HUES64 (cell line): ENCODE results near the gene IFFO2.

Source experiments
- H3K27ac ChIP-seq: 2 replicates; pipeline ENCODE4 v1.7.0; 2013; ENCODE audit warnings: low read depth, low read length, inconsistent platforms
- H3K27me3 ChIP-seq: 2 replicates; pipeline ENCODE4 v1.6.1; 2013; ENCODE audit warnings: mild to moderate bottlenecking, low read length; ENCODE audit not compliant: insufficient read depth
- H3K36me3 ChIP-seq: 2 replicates; pipeline ENCODE4 v1.6.1; 2013; ENCODE audit warnings: mild to moderate bottlenecking, low read length; ENCODE audit not compliant: insufficient read depth
- H3K4me1 ChIP-seq: 2 replicates; pipeline ENCODE4 v1.6.1; 2013; ENCODE audit warnings: mild to moderate bottlenecking, low read length, moderate library complexity; ENCODE audit not compliant: insufficient read depth
- H3K4me3 ChIP-seq: 2 replicates; pipeline ENCODE4 v1.5.1; 2013; ENCODE audit warnings: mild to moderate bottlenecking, low read length, moderate library complexity
- H3K9ac ChIP-seq: 2 replicates; pipeline ENCODE4 v1.6.1; 2013; ENCODE audit warnings: mild to moderate bottlenecking, low read depth, low read length
- H3K9me3 ChIP-seq: 2 replicates; pipeline ENCODE4 v1.6.1; 2013; ENCODE audit warnings: low read depth, low read length; ENCODE audit not compliant: insufficient read depth
- WGBS: fragments of 150-250, 120-280 bp; methylation state at CpG from one replicate; pipeline ENCODE4 v1.1.7; 2013; ENCODE audit warnings: missing lambda C conversion rate; 5-methylcytosine and 5-hydroxymethylcytosine counted together

The IFFO2 gene

DNA sequence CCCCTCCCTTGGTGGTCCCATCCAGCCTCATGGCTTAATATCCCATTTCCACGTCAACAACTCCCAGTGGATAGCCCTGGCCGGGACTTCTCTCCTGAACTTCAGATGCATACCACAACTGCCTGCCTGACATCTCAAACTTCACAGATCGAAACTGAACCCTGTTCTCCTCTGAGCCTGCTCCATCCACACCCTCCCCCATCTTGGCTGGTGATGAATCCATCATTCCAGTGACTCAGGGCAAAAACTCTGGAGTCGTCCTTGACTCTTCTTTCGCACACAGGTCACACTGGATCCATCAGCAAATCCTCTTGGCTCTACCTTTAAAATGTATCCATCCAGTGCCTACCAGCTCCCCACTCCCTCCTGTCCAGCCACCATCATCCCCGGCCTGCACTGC is 100.9 kb downstream of the IFFO2 start:
- H3K27me3 ChIP-seq = no peaks in the 10 kb centered on the region; the same call in 1 of the 2 replicates
- no peaks in the 10 kb centered on the region for H3K36me3 ChIP-seq
- no peak overlapping the region for H3K27ac ChIP-seq
- no peak overlapping the region for H3K9ac ChIP-seq
- no peak overlapping the region for H3K4me3 ChIP-seq
- WGBS = 86% methylated on average over 6 of the region's 6 CpGs
- H3K9me3 ChIP-seq = no peaks in the 10 kb centered on the region
- H3K4me1 ChIP-seq = no peaks in the 10 kb centered on the region

DNA sequence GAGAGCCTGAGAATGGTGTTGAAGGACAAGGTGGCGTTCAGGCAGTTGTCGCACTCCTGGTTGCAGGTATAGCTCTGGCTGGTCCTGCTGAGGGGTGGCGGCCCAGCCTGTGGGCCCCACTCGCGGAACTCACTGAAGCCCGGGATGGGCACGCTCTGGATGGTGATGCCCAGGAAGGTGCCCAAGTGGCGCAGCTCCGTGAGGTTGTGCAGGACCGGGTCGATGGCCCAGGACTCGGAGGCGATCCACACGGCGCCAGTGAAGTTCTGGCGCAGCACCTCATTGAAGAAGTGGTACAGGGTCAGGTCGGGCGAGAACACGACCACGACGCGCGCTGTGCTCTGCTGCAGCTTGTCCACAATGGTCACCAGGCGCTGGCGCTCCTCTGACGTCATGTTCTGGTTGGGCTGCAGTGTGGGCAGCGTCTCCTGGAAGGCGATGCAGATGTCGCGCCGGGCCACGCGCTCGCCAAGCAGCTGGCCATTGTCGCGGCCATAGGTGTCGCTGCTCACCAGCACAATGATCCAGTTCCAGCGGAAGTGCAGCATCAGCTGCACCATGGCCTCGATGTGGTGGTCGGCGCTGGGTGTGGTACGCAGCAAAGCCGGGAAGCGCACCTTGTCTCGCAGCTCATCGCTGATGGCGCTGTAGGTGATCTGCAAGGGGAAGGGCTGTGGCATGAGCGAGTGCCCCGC is 102.0 kb downstream of the IFFO2 start:
- Histone ChIP-seq H3K27me3 (no peaks in the 10 kb centered on the region; the same call in 1 of the 2 replicates), H3K9me3 (no peaks in the 10 kb centered on the region), H3K27ac (no peak overlapping the region), H3K9ac (no peak overlapping the region), H3K36me3 (no peaks in the 10 kb centered on the region), H3K4me3 (no peak overlapping the region), H3K4me1 (no peaks in the 10 kb centered on the region)
- 94% methylated on average over 49 of the region's 49 CpGs for whole genome bisulfite sequencing
